ENCODE results near the gene ARID3C. TPM values are rescaled to one million over a fixed set of nuclear protein-coding genes. Genes with fewer than 3 reads are reported as not detected.

Gene ARID3C
- total RNA-seq, 2 experiments from 2014 or later = 0.25 to 0.34 TPM

DNA sequence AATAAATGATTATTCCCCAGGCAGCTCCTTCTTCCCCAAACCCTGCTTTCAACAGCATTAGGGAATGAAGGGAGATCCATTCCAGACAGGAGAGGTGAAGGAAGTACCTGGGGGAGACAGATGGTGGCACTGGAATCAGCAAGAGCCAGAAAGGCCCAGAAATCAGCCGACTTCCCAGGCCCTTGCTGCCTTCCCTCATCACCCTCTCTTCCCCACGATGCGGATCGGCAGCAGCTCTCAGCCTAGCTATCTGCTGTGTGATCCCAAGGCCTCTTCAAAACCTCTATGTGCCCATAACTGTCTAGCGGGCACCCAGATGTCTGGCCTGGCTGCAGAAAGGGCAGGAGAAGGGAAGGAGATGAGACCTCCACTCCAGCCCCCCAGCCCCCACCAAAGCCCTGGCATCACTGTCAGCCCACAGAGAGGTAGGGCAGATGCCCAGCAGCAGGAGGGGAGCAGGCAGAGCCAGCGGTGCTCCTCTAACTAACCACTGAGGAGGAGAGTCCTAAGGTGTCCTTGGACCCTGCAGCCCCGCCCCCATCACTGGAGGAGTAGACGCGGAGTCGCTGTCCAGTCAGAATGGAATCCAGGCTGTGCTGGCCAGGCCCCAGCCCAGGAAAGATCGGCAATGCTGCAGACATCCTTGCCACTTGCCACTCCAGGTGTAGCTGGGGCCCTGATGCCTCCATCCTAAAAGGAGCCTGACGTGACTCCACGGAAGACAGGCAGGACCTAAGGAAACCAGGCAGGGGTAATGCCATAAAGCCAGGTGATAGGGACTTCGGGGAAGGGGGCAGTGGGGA is 52.1 kb downstream of the ARID3C start:
- CTCF ChIA-PET = interaction anchor here (0.9 to 1.3 kb wide), 2 partner anchors 15 to 18 kb away, joined by 3 to 4 read pairs; no protein-coding TSS in a partner anchor

DNA sequence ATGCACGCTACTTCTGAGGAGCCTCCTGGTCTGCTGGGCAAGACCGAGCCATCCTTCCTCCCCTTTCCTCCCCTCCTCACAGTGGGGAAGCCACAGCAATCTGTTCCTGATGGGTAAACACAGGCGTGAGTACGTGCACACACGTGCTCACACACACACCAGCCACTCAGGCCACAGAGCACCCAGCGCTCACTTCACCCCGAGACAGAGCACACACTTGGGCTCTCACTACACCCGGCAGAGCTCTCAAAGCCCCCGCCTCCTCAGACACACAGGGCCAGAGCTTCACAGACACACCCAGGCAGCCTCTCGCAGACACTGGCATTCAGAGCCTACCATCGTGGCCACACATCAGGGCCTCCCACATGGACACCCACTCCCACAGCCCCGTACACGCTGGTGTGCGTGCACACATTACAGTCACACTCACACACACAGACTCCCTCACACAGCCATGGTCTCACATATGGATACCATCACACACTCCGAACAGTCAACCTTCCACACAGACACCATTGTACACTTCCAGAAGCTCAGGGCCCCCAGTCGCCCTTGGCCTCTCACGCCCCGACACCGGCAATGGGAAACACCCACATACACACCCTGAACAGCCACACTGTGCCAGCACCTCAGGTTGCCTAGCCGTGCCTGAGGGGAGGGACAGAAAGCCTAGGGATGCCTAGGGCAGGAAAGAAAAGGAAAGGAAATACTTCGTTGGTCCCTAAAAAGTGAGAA is 52.8 kb downstream of the ARID3C start:
- ChIA-PET POLR2A (no interaction called here), CTCF (no interaction called here)

More for the DNA sequence above, 52.1 kb downstream of the ARID3C start:
- POLR2A ChIA-PET = no interaction called here

DNA sequence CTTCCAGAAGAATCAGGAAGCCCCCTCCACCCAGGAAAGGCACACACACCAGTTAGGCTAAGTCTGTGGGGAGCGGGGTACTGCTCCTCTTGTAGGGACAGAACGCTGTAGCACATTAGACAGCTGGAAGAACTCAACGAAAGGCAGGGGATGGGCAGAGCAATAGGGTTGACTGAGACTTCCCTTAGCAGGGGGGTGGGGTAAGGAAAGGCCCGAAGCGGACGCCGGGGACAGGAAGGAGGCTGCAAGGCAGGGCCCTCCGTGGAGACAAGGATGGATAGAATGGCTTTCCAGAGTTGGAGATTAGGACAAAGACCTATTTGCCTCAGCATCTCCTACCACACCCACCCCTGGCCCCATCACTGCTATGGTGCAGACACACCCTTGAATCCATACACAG is 53.6 kb downstream of the ARID3C start:
- CTCF ChIA-PET = no interaction called here
- POLR2A ChIA-PET = no interaction called here

DNA sequence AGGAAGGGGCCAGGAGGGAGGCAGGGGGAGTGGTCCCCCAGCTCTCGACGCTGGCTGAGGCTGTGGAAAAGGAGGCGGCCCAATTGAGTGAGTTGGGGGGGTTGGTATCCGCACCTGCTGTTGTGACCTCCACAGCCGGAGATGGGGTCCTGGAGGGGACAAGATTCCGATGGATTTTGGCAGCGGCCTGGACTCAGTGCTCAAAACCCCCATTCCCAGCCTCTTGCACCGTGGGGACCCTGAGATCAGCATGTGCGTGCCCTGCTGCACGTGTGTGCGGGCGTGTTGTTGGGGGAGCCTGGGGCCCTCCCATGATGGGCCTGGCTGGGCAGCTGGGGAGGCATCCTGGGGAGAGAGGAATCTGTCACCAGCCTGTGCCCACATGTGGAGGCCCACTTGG is 54.3 kb downstream of the ARID3C start:
- CTCF ChIA-PET = no interaction called here
- POLR2A ChIA-PET = no interaction called here

DNA sequence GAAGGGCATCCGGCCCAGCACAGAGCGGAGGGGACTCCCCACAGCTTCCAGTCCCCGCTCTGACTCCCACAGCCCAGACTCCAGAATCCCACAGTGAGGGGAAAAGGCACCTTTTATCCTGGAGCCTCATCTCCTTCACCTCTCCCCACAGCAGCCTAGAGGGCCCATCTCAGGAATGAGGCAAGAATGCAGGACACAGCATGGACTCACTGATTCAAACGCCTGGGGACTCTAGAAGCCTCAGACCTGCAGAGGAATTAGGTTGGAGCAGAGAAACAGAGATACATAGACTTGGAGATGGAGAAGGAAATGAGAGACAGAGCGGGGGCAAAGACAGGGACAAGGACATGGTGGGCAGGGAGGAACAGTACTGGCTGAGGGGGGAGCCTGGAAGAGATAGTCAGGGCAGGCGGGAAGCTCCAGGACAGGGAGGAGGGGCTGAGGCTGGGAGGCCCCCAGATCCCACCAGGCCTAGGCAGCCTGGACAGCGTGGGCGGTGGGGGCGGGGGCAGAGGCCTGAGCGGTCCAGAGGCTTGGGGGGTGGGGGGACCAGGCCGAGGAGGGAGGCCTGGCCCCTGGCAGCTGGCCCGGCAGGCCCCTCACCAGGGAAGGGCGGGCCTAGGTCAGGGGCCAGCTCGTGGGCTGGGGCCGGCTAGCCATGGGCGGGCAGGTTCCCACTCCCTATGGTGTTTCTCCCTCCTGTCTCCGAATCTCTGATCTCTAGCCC is 55.1 kb downstream of the ARID3C start:
- POLR2A ChIA-PET = no interaction called here
- CTCF ChIA-PET = no interaction called here

DNA sequence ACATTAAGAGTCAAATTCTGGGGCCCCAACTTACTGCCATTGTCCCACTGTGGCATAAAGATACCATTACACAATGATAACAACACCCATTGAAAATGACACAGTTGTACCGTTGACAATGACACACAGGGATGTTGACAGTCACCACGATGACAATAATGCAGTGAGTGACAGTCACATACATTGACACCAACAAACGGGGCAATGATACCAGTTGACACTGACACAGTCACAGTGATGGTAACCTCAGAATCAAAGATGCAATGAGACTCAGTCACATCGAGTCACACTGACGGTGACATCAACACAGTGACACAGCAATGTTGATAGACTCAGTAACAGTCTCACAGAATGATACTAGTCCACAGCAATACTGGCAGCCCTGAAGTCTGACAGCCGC is 56.2 kb downstream of the ARID3C start:
- ChIA-PET CTCF (no interaction called here), POLR2A (no interaction called here)

DNA sequence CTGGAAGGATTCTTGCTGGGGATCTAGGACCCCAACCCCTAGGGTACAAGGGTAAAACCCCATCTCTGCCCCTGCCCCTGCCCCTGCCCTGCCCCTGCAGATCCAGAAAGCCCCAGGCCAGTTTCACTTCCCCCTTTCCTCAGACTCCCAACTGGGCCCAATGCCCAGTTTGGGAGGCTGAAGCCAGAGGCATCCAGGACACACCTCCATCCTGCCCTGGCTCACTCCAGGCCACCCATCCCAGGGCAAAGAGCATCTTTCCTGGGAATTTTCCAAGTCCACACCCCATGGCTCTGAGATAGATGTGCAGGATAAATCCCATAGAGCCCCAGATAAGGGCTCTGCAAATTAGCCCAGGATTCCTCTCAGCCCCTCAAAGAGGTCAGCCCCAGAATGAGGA is 56.8 kb downstream of the ARID3C start:
- CTCF ChIA-PET = no interaction called here

DNA sequence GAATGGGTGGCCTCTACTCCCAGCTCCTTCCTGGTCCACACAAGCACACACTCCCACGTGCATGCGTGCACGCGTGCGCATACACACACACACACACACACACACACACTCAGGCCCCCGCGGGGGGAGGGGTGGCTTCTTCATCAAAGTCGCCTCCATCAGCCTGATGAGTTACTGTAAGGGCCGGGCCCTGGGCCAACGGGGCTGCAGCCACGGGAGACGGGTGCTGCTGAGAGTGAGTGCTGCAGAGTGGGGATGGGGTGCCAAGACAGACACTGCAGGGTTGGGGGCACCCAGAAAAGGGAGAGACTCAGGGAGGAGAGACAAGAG is 57.4 kb downstream of the ARID3C start:
- POLR2A ChIA-PET = no interaction called here
- CTCF ChIA-PET = interaction anchor here (0.8 to 1.1 kb wide), 2 partner anchors 23 to 33 kb away, joined by 3 read pairs; no protein-coding TSS in a partner anchor

More for the DNA sequence above, 56.8 kb downstream of the ARID3C start:
- POLR2A ChIA-PET = no interaction called here

Other genes starting within 250 kb of the ARID3C start
- gene FAM219A, start 170.5 kb downstream of the ARID3C start, total RNA-seq = 1 to 10 TPM; 8.4 to 8.7 TPM
- gene DNAI1, start 170.3 kb downstream of the ARID3C start, total RNA-seq = not detected
- under 1 TPM; 0.38 to 0.61 TPM for gene ENHO, start 106.1 kb downstream of the ARID3C start, total RNA-seq
- gene CNTFR, start 39.3 kb downstream of the ARID3C start, total RNA-seq = not detected
- 10 to 100 TPM; 34.1 to 39.5 TPM for gene RPP25L, start 17.0 kb downstream of the ARID3C start, total RNA-seq
- gene DCTN3, start 8.6 kb downstream of the ARID3C start, total RNA-seq = 10 to 100 TPM; 66.7 to 71.8 TPM
- 100 to 1,000 TPM; 141 to 147 TPM for gene SIGMAR1, start 8.7 kb upstream of the ARID3C start, total RNA-seq
- gene GALT, start 17.6 kb upstream of the ARID3C start, total RNA-seq = 10 to 100 TPM; 42.6 to 42.9 TPM
- 10 to 100 TPM in 1 of 2 experiments, 1 to 10 TPM in 1; 9.3 to 11.1 TPM for gene IL11RA, start 23.1 kb upstream of the ARID3C start, total RNA-seq
- under 1 TPM; 0.29 to 0.44 TPM for gene CCL27, start 33.6 kb upstream of the ARID3C start, total RNA-seq
- not detected for gene CCL19, start 62.2 kb upstream of the ARID3C start, total RNA-seq
- not detected for gene CCL21, start 81.1 kb upstream of the ARID3C start, total RNA-seq